GM12875 (cell line): ENCODE measurements around the gene OR11A1.
"Not testable (repeated sequence)": the region's sequence is repeated elsewhere in the genome, so short reads cannot be mapped to it uniquely, and the experiment has no call there.

ENCODE experiments used
- H3K4me3 ChIP-seq: one replicate; pipeline ENCODE4 v1.5.1; 2011; ENCODE audit warnings: low read depth, low read length, control low read depth
- CTCF ChIP-seq: IDR thresholded peaks from 2 replicates; pipeline ENCODE4 v1.5.1; 2011; ENCODE audit warnings: low read depth, mild to moderate bottlenecking, control low read depth, inconsistent platforms, low read length, moderate library complexity, borderline replicate concordance; ENCODE audit not compliant: insufficient read depth

The OR11A1 gene

DNA sequence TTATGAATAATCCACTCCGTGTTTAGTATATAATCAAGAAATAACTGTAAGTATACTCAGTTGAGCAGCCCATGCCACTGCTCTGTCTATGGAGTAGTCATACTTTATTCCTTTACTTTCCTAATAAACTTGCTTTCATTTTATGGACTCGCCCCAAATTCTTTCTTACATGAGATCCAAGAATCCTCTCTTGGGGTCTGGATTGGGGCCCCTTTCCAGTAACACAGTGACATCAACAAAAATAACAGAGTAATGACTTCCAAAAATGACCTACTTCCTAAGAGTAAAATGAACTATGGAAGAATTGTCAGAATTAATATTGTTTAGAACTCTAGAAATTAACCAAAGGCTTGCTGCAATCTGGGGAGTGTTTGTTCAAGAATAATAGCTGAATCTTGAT lies 8.9 kb upstream of the OR11A1 start:
- no peak overlapping the region for H3K4me3 ChIP-seq
- TF ChIP-seq CTCF, result no peak

- no peak overlapping the region for H3K4me3 ChIP-seq
- TF ChIP-seq CTCF, result no peak
These were observed 8.4 kb upstream of the OR11A1 start for GRCh38 chr6:29465279-29465678.

DNA sequence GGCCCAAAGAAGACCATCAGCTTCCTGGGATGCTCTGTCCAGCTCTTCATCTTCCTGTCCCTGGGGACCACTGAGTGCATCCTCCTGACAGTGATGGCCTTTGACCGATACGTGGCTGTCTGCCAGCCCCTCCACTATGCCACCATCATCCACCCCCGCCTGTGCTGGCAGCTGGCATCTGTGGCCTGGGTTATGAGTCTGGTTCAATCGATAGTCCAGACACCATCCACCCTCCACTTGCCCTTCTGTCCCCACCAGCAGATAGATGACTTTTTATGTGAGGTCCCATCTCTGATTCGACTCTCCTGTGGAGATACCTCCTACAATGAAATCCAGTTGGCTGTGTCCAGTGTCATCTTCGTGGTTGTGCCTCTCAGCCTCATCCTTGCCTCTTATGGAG lies 5.2 kb upstream of the OR11A1 start:
- no peak for TF ChIP-seq CTCF
- H3K4me3 ChIP-seq, result no peak overlapping the region

DNA sequence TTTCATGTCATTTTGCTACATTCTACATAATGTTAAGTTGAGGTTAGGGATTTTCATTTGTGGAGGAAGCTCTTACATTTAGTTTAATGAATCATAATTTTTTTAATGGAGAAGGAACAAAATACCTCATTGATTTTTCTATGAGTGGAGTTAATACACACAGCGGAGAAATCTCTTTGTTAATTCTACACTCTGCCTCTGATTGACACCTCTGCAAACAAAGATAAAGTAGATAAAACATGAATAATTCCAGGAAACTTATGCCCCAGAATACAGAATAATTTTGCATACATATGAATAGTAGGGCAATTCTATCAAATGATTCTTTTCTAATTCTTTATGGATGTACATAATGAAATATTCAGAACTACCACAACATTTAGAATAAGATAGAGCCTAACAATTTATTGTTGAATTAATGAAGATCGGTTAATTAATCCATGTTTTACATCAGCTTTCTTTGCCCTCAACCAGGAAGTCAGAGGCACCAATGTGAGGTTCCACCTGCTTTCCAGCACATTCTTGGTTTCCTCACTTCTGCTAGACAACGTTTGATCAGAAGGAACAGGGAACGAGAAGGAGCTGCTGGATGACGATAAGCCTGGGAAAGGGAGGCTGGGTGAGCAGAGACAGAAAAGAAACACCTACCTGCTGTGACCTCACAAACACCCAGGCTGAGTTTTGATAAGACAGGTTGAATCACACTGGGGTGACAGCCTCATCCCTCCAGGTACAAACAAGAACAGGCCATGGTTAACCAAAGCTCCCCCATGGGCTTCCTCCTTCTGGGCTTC lies 4.3 kb upstream of the OR11A1 start:
- TF ChIP-seq CTCF, result no peak
- no peak overlapping the region for H3K4me3 ChIP-seq

GRCh38 chr6:29451471-29452193 lies 5.2 kb downstream of the OR11A1 start:
- no peak for TF ChIP-seq CTCF
- no peak overlapping the region for H3K4me3 ChIP-seq

- TF ChIP-seq CTCF, result no peak
- H3K4me3 ChIP-seq, result no peak overlapping the region
These were observed 9.2 kb downstream of the OR11A1 start for GRCh38 chr6:29447670-29448069.

- not testable (repeated sequence) for H3K4me3 ChIP-seq
These were observed 12.8 kb downstream of the OR11A1 start for GRCh38 chr6:29444031-29444430.

GRCh38 chr6:29442719-29443118 lies 14.2 kb downstream of the OR11A1 start:
- no peak for TF ChIP-seq CTCF
- H3K4me3 ChIP-seq, result no peak overlapping the region
